NCI-H510A (cell line): Measurements from ENCODE around the gene SLC35C1.
"Not testable (repeated sequence)": the region's sequence is repeated elsewhere in the genome, so short reads cannot be mapped to it uniquely, and the experiment has no call there.

Experiments
- DNase-seq: peaks from one replicate; lab custom pipeline; 2025; lab: John Stamatoyannopoulos, UW

SLC35C1 gene

DNA sequence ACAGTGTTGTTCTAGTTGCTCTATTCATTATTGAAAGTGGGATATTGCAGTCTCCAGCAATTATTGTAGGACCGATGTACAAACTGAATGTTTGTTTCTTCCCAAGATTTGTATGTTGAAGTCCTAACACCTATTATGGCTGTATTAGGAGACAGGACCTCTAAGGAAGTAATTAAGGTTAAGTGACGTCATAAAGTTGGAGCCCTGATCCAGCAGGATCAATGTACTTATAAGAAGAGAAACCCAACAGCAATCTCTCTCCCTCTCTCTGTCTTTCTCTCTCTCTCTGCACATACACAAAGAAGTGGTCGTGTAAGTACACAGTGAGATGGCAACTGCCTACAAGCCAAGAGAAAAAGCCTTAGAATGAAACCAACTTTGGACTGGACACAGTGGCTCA, 16.1 kb upstream of the SLC35C1 start:
- DNase-seq, result no peak

DNA sequence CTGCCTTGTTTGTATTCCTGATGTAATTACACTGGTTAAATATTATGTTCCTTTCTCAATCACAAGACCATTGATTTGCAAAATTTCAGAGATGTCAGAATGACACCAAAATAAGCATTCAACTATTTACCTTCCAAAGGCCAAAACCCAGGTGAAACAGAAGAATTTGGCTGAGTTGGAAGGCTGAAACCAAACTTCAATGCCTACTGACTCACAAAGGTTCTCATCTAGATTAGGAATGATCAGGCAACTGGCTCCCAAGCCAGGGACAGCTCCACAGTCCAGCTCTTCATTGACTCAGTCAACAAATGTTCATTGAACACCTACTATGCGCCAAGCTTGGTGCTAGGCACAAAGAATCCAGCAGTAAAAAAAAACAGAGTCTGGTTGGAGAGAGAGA, 13.4 kb upstream of the SLC35C1 start:
- no peak for DNase-seq

GRCh38 chr11:45794169-45794568, 10.8 kb upstream of the SLC35C1 start:
- peak; percentile 40 for DNase-seq

- DNase-seq, result no peak
These were observed 9.6 kb upstream of the SLC35C1 start for GRCh38 chr11:45795379-45795778.

DNA sequence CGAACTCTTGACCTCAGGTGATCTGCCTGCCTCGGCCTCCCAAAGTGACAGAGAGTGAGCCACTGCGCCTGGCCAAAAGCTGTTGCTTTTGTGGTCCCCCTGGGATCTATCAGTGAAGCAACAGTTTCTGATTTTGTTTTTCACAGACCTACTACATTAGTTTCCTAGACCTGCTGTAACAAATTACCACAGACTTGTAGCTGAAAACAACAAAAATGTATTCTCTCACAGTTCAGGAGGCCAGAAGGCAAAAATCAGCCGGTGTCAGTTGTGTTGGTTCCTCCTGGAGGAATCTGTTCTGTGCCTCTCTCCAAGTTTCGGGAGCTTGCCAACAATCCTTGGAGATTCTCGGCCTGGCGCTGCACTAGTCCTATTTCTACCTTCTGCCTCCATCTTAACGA, 8.5 kb upstream of the SLC35C1 start:
- DNase-seq, result no peak

DNA sequence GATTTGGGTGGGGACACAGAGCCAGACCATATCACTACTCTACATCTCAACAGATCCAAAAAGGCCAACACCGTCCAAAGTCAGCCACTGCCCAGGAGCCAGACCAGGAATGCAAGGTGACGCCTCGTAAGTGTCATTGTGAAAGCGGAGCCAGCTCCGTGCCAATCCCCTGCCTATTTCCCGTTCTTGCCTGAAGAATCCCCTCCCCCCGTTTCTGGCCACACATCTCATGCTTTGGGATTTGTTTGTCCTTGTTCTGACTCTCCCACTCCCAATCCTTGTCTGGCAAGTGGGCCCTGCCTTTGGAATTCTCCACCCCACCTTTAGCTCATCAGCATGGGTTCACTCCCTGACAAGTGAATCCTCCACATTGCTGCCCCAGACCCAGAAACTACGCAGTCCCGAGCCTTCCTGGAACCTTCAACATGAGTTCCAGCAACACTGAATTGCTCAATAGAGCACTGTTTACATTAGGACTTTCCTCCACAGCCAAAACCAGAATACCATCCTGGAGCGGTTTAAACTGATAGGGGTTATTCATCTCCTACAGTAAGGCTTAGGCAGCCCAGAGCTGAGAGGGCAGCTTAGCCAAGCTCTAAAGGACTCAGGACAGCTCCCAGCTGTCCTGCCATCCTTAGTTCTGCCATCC, 6.0 kb upstream of the SLC35C1 start:
- DNase-seq, result peak; percentile 71

DNA sequence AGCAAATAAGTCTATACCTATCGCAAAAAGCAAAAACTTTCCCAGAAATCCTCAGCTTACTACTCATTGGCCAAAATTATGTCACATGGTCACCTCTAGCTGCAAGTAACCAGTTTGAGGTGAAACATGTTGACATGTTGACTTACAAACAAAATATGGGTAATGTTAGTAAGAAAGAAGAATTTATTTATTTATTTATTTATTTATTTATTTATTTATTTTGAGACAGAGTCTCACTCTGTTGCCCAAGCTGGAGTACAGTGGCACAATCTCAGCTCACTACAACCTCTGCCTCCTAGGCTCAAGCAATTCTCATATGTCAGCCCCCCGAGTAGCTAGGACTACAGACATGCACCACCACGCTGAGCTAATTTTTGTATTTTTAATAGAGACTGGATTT, 5.4 kb upstream of the SLC35C1 start:
- no peak for DNase-seq

- DNase-seq, result no peak
These were observed 4.7 kb upstream of the SLC35C1 start for GRCh38 chr11:45800261-45800660.

DNA sequence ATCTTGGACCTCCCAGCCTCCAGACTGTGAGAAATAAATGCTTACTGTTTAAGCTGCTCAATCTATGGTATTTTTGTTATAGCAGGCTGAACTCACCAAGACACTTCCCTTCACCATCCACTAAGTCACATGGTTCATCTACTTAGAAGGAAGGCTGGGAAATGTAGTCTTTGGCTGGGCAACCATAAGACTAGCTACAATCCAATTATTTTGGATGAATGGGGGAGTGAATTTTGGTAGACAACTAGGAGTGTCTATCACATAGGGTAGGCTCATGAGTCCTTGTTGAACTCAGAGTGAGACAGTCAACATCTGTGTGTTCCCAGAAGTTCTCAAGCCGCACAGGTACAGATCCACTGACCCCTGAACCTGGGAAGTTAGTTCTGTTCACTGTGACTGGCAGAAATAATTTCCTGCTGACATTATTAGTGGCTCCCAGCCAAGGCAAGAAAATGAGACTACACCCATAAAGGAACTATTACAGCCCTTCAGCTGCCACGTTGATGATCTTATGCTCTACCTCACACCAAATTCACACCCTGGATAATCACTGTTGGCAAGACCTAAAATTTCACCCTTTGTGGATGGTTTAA, 3.1 kb upstream of the SLC35C1 start:
- no peak for DNase-seq

- DNase-seq, result no peak
These were observed 2.2 kb upstream of the SLC35C1 start for GRCh38 chr11:45802531-45803317.

GRCh38 chr11:45803971-45804760, 783 bp upstream of the SLC35C1 start:
- peak; percentile 34 for DNase-seq

DNA sequence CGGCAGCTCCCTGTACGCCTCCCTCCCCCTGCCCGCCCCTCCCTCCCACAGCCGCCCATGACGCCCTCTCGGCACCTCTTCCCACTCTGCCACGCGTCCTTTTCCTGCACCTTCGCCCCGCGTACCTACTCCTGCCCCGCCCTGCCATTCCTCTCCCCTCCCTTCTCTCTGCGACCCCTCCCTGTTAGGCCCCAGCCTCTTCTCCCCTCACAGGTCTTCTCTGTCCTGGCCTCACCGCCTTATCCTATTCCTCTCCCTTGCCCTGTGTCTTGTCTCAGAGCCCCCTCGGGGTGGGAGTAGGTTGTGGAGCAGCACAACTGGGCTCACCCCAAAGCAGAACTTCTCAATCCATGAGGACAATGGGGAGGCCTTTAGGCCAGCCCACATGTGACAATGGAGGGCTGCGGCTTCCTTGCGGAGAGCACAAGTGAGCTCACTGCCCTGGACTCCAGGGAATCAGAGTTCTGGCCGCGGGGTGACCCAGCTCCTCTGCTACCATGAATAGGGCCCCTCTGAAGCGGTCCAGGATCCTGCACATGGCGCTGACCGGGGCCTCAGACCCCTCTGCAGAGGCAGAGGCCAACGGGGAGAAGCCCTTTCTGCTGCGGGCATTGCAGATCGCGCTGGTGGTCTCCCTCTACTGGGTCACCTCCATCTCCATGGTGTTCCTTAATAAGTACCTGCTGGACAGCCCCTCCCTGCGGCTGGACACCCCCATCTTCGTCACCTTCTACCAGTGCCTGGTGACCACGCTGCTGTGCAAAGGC, 539 bp downstream of the SLC35C1 start:
- DNase-seq, result no peak

GRCh38 chr11:45806072-45806933, 1.4 kb downstream of the SLC35C1 start:
- DNase-seq, result no peak

DNA sequence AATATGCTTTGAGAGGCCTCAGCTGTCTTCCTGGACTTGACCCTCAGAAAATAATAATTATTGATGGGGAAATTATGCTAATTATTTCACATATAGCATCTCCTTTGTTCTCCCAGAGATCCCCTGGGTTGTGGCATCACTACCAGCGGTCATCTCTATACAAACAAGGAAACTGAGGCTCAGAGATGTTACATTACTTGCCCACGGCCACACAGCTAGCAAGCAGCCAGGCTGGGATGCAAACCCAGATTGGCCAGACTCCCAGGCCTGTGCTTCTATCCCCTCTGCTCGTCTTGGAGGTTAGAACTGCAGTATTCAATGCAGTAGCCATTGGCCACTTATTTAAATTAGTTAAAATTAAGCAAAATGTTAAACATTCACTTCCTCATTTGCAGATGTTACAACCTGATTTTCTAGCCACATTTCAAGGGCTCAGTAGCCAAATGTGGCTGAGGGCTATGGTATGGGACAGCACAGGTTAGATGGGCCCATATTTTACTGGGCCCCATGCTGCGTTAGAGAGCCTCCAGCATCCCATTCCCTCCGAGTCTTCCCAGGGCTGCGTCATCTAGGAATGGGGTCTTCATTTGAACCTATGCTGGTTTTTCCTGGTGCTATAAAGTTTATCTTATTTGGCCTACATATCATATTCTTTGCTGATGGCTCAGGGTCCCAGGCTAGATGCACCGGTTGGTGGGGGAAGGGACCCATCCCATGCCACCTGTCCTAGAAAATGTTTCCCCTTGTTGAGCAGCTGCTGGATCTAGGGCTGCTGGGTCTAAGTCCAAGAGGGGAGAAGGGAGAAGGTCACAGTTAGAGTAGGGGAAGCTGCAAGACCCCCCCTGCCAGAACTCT, 2.2 kb downstream of the SLC35C1 start:
- DNase-seq, result no peak

DNA sequence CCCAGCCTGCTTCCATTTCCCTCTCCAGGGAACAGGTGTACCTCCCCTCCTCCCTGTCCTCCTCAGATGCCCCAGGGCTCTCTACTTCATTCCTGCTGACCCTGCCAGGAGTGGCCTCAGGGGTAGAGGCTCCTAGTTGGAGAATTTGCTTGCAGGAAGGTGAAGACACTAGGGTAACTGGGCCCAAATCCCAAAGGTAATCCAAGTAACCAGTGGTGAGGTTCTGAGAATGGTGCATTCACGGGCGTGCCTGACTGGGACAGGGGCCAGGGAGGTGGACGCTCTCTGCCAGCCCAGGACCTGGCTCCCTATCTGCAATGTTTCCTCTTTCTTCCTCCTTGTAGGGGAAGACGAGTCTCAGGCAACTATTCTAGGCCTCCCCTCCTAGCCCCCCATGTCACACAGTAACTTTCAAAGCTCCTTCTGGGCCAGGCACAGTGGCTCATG, 2.9 kb downstream of the SLC35C1 start:
- no peak for DNase-seq

DNA sequence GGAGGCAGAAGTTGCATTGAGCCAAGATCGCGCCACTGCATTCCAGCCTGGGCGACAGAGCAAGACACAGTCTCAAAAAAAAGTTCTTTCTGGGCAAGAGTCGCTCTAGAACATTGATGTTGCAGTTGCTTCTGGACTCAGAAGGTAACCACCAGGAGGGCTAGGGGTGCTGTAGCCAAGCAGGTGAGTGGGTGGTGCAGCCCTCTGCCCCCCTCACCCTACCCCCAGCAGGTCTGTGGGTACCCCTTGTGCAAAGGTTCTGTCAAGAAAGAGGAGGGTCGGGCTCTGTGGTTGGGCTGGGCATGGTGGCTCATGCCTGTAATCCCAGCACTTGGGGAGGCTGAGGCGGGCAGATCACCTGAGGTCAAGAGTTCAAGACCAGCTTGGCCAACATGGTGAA, 3.5 kb downstream of the SLC35C1 start:
- DNase-seq, result not testable (repeated sequence)

GRCh38 chr11:45809456-45810395, 4.8 kb downstream of the SLC35C1 start:
- no peak for DNase-seq

DNA sequence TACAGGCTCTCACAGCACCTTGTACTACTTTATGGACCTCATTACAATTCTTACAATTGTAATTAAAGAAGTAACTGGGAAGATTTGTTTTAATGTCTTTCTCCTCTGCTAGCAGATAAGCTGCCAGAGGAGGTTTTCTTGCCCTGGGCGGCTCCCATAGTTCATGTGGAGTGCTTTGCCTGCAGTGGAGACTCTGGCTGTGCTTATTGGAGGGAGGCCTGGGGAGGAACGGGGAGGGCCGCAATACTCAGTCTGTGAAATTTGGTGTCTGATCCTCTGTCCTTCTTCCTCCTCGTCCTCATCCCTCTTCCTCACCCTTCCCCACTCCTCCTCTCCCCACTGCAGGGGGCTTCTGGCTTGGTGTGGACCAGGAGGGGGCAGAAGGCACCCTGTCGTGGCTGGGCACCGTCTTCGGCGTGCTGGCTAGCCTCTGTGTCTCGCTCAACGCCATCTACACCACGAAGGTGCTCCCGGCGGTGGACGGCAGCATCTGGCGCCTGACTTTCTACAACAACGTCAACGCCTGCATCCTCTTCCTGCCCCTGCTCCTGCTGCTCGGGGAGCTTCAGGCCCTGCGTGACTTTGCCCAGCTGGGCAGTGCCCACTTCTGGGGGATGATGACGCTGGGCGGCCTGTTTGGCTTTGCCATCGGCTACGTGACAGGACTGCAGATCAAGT, 5.6 kb downstream of the SLC35C1 start:
- DNase-seq, result no peak
